H1 (cell line): ENCODE data around the gene MAGI1. TPM values are rescaled to one million over a fixed set of nuclear protein-coding genes. Genes with fewer than 3 reads are reported as not detected.

Experiments used
- CTCF ChIA-PET: fragments of 300-600 bp; sonication (Branson Sonifier 250); formaldehyde crosslinking; loops from one replicate; lab custom pipeline; 2021; ENCODE audit not compliant: partially characterized antibody; lab: Charles Lee
- POLR2A ChIA-PET: fragments of 300-600 bp; sonication (Branson Sonifier 250); formaldehyde crosslinking; loops from one replicate; lab custom pipeline; 2021; ENCODE audit warnings: inconsistent platforms; ENCODE audit not compliant: partially characterized antibody; lab: Charles Lee
- DNase-seq, 2 experiments: peaks; one replicate each; pipeline versions ENCODE4 v3.0.0 to v3.0.0-alpha.2; 2010 to 2022; ENCODE audit warnings: low spot score in 2 of 2, low read depth in 1 of 2, mixed read lengths in 1 of 2
- FAIRE-seq: peaks from 2 replicates; lab custom pipeline; 2011; peaks lifted over from hg19 to GRCh38; lab: Jason Lieb, UNC
- H2AFZ ChIP-seq: 2 replicates; pipeline ENCODE4 v1.8.1; 2012; ENCODE audit warnings: low read length, inconsistent platforms
- H2AK5ac ChIP-seq: 2 replicates; pipeline ENCODE4 v1.6.1; 2013; ENCODE audit warnings: low read depth, low read length
- H2BK120ac ChIP-seq: replicated peaks from 2 replicates; pipeline ENCODE3; 2013; ENCODE audit warnings: low read depth, low read length, inconsistent platforms
- H2BK12ac ChIP-seq: 2 replicates; pipeline ENCODE4 v1.6.1; 2013; ENCODE audit warnings: low read depth, low read length
- H2BK15ac ChIP-seq: 2 replicates; pipeline ENCODE4 v1.6.1; 2013; ENCODE audit warnings: low read length
- H2BK20ac ChIP-seq: 2 replicates; pipeline ENCODE4 v1.6.1; 2013; ENCODE audit warnings: low read length
- H2BK5ac ChIP-seq: 2 replicates; pipeline ENCODE4 v1.6.1; 2013; ENCODE audit warnings: low read depth, low read length
- H3K14ac ChIP-seq: 2 replicates; pipeline ENCODE4 v1.6.1; 2013; ENCODE audit warnings: inconsistent platforms; ENCODE audit not compliant: insufficient read length
- H3K18ac ChIP-seq: 2 replicates; pipeline ENCODE4 v1.6.1; 2013; ENCODE audit warnings: low read length; ENCODE audit errors: extremely low read depth
- H3K23ac ChIP-seq: 2 replicates; pipeline ENCODE4 v1.6.1; 2013; ENCODE audit warnings: inconsistent platforms; ENCODE audit not compliant: insufficient read length
- H3K23me2 ChIP-seq: 2 replicates; pipeline ENCODE4 v1.6.1; 2013; ENCODE audit warnings: low read depth, low read length
- H3K27ac ChIP-seq: 2 replicates; pipeline ENCODE4 v1.6.1; 2011; ENCODE audit warnings: low read depth, low read length, inconsistent platforms
- H3K27me3 ChIP-seq, 4 experiments: replicated peaks in 1 of 4; 1 replicate in 1 of 4; 2 replicates in 3 of 4; pipeline versions ENCODE4 v1.6.1 to v1.8.1; 2011 to 2013; ENCODE audit warnings: low read length in 3 of 4, mild to moderate bottlenecking in 3 of 4, inconsistent platforms in 2 of 4, mixed read lengths in 2 of 4, moderate library complexity in 1 of 4; ENCODE audit not compliant: control insufficient read depth in 3 of 4, insufficient read depth in 3 of 4; ENCODE audit errors: extremely low read depth in 1 of 4
- H3K36me3 ChIP-seq, 4 experiments: 2 replicates each; pipeline versions ENCODE4 v1.6.1 to v1.8.1; 2011 to 2013; ENCODE audit warnings: mild to moderate bottlenecking in 4 of 4, low read length in 3 of 4, moderate library complexity in 2 of 4, control low read depth in 1 of 4, inconsistent platforms in 1 of 4; ENCODE audit not compliant: insufficient read depth in 4 of 4, control insufficient read depth in 2 of 4
- H3K4ac ChIP-seq: replicated peaks from 2 replicates; pipeline ENCODE3; 2013; ENCODE audit warnings: low read length, low read depth, mixed read lengths, inconsistent platforms; ENCODE audit not compliant: insufficient read length
- H3K4me1 ChIP-seq, 4 experiments: replicated peaks in 1 of 4; 1 replicate in 1 of 4; 2 replicates in 3 of 4; pipeline versions ENCODE4 v1.6.1 to v1.8.1; 2011 to 2013; ENCODE audit warnings: low read length in 3 of 4, inconsistent platforms in 2 of 4, mixed read lengths in 1 of 4; ENCODE audit not compliant: insufficient read depth in 4 of 4, control insufficient read depth in 3 of 4
- H3K4me2 ChIP-seq, 2 experiments: 2 replicates each; pipeline versions ENCODE4 v1.6.1 to v1.8.1; 2011 to 2013; ENCODE audit warnings: low read depth in 2 of 2, low read length in 2 of 2, control low read depth in 1 of 2, inconsistent platforms in 1 of 2, mild to moderate bottlenecking in 1 of 2; ENCODE audit not compliant: insufficient read depth in 1 of 2
- H3K4me3 ChIP-seq, 4 experiments: fragments of 200-600, 300-600 bp in 1 of 4; sonication (generic), shearing (Covaris generic), sonication (Bioruptor Twin) in 1 of 4; 2 replicates each; pipeline versions ENCODE4 v1.5.1 to v1.8.1; 2011 to 2016; ENCODE audit warnings: low read length in 4 of 4, low read depth in 3 of 4, control low read depth in 2 of 4, inconsistent platforms in 2 of 4, mild to moderate bottlenecking in 2 of 4, mixed read lengths in 1 of 4, moderate library complexity in 1 of 4; ENCODE audit not compliant: insufficient read depth in 2 of 4; ENCODE audit errors: extremely low read depth in 1 of 4
- H3K56ac ChIP-seq: replicated peaks from 2 replicates; pipeline ENCODE3; 2013; ENCODE audit warnings: low read depth, mild to moderate bottlenecking, mixed read lengths, low read length, inconsistent platforms; ENCODE audit not compliant: insufficient read length
- H3K79me1 ChIP-seq: 2 replicates; pipeline ENCODE4 v1.6.1; 2013; ENCODE audit warnings: low read depth, low read length, control low read depth
- H3K79me2 ChIP-seq, 2 experiments: 2 replicates each; pipeline versions ENCODE4 v1.6.1 to v1.8.1; 2012 to 2013; ENCODE audit warnings: low read length in 2 of 2, mild to moderate bottlenecking in 2 of 2, inconsistent platforms in 1 of 2; ENCODE audit not compliant: insufficient read depth in 2 of 2, control insufficient read depth in 1 of 2
- H3K9ac ChIP-seq, 4 experiments: replicated peaks in 1 of 4; 1 replicate in 1 of 4; 2 replicates in 3 of 4; pipeline versions ENCODE4 v1.6.1 to v1.8.1; 2011 to 2013; ENCODE audit warnings: low read depth in 3 of 4, low read length in 3 of 4, control low read depth in 2 of 4, mild to moderate bottlenecking in 2 of 4, moderate library complexity in 2 of 4, inconsistent platforms in 1 of 4; ENCODE audit errors: extremely low read depth in 1 of 4
- H3K9me3 ChIP-seq, 2 experiments: 2 replicates each; pipeline versions ENCODE4 v1.6.1 to v1.8.1; 2012 to 2013; ENCODE audit warnings: mild to moderate bottlenecking in 2 of 2, moderate library complexity in 2 of 2, control low read depth in 1 of 2, inconsistent platforms in 1 of 2, low read depth in 1 of 2, low read length in 1 of 2, mixed read lengths in 1 of 2; ENCODE audit not compliant: insufficient read depth in 2 of 2
- H4K20me1 ChIP-seq, 2 experiments: replicated peaks in 1 of 2; 2 replicates each; pipeline versions ENCODE3 to v1.8.1; 2011 to 2013; ENCODE audit warnings: inconsistent platforms in 2 of 2, low read length in 2 of 2, mild to moderate bottlenecking in 1 of 2; ENCODE audit not compliant: insufficient read depth in 2 of 2, control insufficient read depth in 1 of 2
- H4K5ac ChIP-seq: 2 replicates; pipeline ENCODE4 v1.6.1; 2013; ENCODE audit warnings: low read length, low read depth, mixed read lengths, inconsistent platforms; ENCODE audit not compliant: insufficient read length
- H4K8ac ChIP-seq: 2 replicates; pipeline ENCODE4 v1.8.0; 2013; ENCODE audit warnings: mild to moderate bottlenecking, moderate library complexity, low read length, inconsistent platforms; ENCODE audit not compliant: insufficient read depth; ENCODE audit errors: extremely low read depth
- H4K91ac ChIP-seq: replicated peaks from 2 replicates; pipeline ENCODE3; 2013; ENCODE audit warnings: low read length, mixed read lengths, inconsistent platforms; ENCODE audit not compliant: insufficient read length
- ASH2L ChIP-seq: fragments of 200-600, 300-600 bp; sonication (generic); IDR thresholded peaks from one replicate; pipeline ENCODE4 v1.7.1; 2017; ENCODE audit warnings: low read length
- CBX8 ChIP-seq: fragments of 300-800, 300-1000 bp; sonication (generic); IDR thresholded peaks from 2 replicates; pipeline ENCODE4 v1.7.1; 2016; ENCODE audit warnings: low read depth, low read length, borderline replicate concordance
- CHD2 ChIP-seq: IDR thresholded peaks from 2 replicates; pipeline ENCODE4 v1.6.1; 2012; ENCODE audit warnings: low read length, improper control_type of control experiment
- CREB1 ChIP-seq: IDR thresholded peaks from 2 replicates; pipeline ENCODE4 v1.6.1; 2012; ENCODE audit warnings: inconsistent platforms
- FOSL1 ChIP-seq: IDR thresholded peaks from 2 replicates; pipeline ENCODE4 v1.6.1; 2011; ENCODE audit warnings: mild to moderate bottlenecking, low read depth, low read length, moderate library complexity; ENCODE audit not compliant: insufficient read depth
- HDAC2 ChIP-seq, 2 experiments: fragments of 300-600 bp in 1 of 2; sonication (generic) in 1 of 2; IDR thresholded peaks; 2 replicates each; pipeline ENCODE4 v1.6.1; 2011 to 2012; ENCODE audit warnings: low read depth in 2 of 2, low read length in 2 of 2, mild to moderate bottlenecking in 2 of 2, moderate library complexity in 2 of 2, borderline replicate concordance in 1 of 2, inconsistent platforms in 1 of 2
- HDAC6 ChIP-seq: IDR thresholded peaks from one replicate; pipeline ENCODE4 v1.7.1; 2012; ENCODE audit warnings: low read depth, mild to moderate bottlenecking, inconsistent platforms, low read length, moderate library complexity
- RAD21 ChIP-seq, 2 experiments: IDR thresholded peaks in 1 of 2; conservative IDR thresholded peaks in 1 of 2; 2 replicates each; pipeline ENCODE4 v1.6.1; 2011; ENCODE audit warnings: low read depth in 2 of 2, low read length in 2 of 2, improper control_type of control experiment in 1 of 2, inconsistent platforms in 1 of 2, mild to moderate bottlenecking in 1 of 2, moderate library complexity in 1 of 2
- SIX5 ChIP-seq: IDR thresholded peaks from 2 replicates; pipeline ENCODE4 v1.6.1; 2011; ENCODE audit warnings: mild to moderate bottlenecking, low read depth, low read length
- SUZ12 ChIP-seq: fragments of 200-600 bp; sonication (generic); IDR thresholded peaks from 2 replicates; pipeline ENCODE4 v1.6.1; 2012; ENCODE audit warnings: mild to moderate bottlenecking, inconsistent platforms, low read length, moderate library complexity, mixed read lengths
- TAF1 ChIP-seq: IDR thresholded peaks from 2 replicates; pipeline ENCODE4 v1.6.1; 2011; ENCODE audit warnings: mild to moderate bottlenecking, low read depth, low read length
- TAF7 ChIP-seq: optimal IDR thresholded peaks from 2 replicates; pipeline ENCODE3; 2011; ENCODE audit warnings: low read depth, mild to moderate bottlenecking, inconsistent platforms, low read length, moderate library complexity, borderline replicate concordance
- ZNF274 ChIP-seq: IDR thresholded peaks from 2 replicates; pipeline ENCODE4 v1.7.0; 2012; ENCODE audit warnings: low read length, borderline replicate concordance; ENCODE audit errors: extremely low read depth
- WGBS, 2 experiments: shearing (Covaris generic) in 1 of 2; methylation state at CpG; one replicate each; pipeline versions ENCODE4 v1.1.6 to v1.1.7; 2013 to 2015; ENCODE audit warnings: low lambda C conversion rate in 2 of 2, mixed read lengths in 2 of 2, inconsistent platforms in 1 of 2, low coverage in 1 of 2, missing lambda C conversion rate in 1 of 2; ENCODE audit not compliant: insufficient replicate concordance in 2 of 2, insufficient coverage in 1 of 2, insufficient read length in 1 of 2; ENCODE audit errors: extremely low coverage in 1 of 2, missing lambda C conversion rate in 1 of 2; 5-methylcytosine and 5-hydroxymethylcytosine counted together
- polyA plus RNA-seq, 7 experiments: library from polyadenylated mRNA; depleted of rRNA in 3 of 7; stranded (reverse) in 5 of 7; unstranded in 2 of 7; fragments of >200 nt in 5 of 7; fragments of 200-250 nt in 2 of 7; gene quantifications; 1 replicate in 5 of 7; 2 replicates in 1 of 7; 4 replicates in 1 of 7; pipeline versions ENCODE4 v1.2.1 to v1.2.3, GENCODE V29; 2011 to 2013; ENCODE audit warnings: missing spikeins in 2 of 7, mixed read lengths in 2 of 7
- total RNA-seq: library from RNA; stranded (reverse); fragmentation: NEBNext Ultra II Directional; extraction: Animal tissue kit (Norgen Biotek cat#: 25700); gene quantifications from 2 replicates; pipeline ENCODE4 v1.2.1, GENCODE V29; 2021

The MAGI1 gene
- total and polyA plus RNA-seq, 2 of the 8 experiments (the other 6 are each of a cell fraction or from before 2014, with no cell fraction given), result 19.8 to 78.0 TPM

DNA sequence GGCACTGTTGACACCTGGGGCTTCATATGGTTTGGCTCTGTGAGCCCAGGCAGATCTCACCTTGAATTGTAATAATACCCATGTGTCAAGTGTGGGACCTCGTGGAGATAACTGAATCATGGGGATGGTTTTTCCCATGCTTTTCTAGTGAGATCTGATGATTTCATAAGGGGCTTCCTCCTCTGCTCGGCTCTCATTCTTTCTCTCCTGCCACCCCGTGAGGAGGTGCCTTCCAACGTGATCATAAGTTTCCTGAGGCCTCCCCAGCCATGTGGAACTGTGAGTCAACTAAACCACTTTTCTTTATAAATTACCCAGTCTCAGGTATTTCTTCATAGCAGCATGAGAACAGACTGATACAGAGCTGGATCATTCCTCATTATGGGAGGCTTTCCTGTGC, 695.0 kb downstream of the MAGI1 start:
- no peak for FAIRE-seq
- ChIA-PET CTCF (interaction anchor here (1.0 to 3.8 kb wide), 5 partner anchors 10 to 94 kb away, joined by 3 to 20 read pairs (median 16); no protein-coding TSS in a partner anchor), POLR2A (interaction anchor here (0.8 kb wide), 1 partner anchor 57 kb away, joined by 3 read pairs; no protein-coding TSS in a partner anchor)
- H2BK15ac ChIP-seq, result no peak overlapping the region
- H2BK120ac ChIP-seq, result no peak overlapping the region
- H4K5ac ChIP-seq, result no peak overlapping the region
- peaks cover 4 to 18% (median 7%) of the 10 kb centered on the region in 4 experiments; a peak in 6 of 7 replicates for H3K4me1 ChIP-seq
- H3K27ac ChIP-seq, result no peak overlapping the region
- H3K4me3 ChIP-seq, result no peak overlapping the region
- H2BK12ac ChIP-seq, result no peak overlapping the region
- no peak overlapping the region for H3K56ac ChIP-seq
- no peak overlapping the region for H3K14ac ChIP-seq
- H2AK5ac ChIP-seq, result no peak overlapping the region
- H2BK20ac ChIP-seq, result 0 out of 2 replicates have a peak overlapping the region, but pooled peaks have one; percentile 21
- WGBS, 2 experiments, result 81% methylated on average over 4 of the region's 4 CpGs; no CpG with 5 or more reads in 1 of the 2 experiments
- H4K91ac ChIP-seq, result no peak overlapping the region
- no peak for DNase-seq
- H4K8ac ChIP-seq, result no peak overlapping the region
- H3K23ac ChIP-seq, result no peak overlapping the region
- no peaks in the 10 kb centered on the region for H3K9me3 ChIP-seq
- no peaks in the 10 kb centered on the region for H3K79me1 ChIP-seq
- no peak overlapping the region for H3K4me2 ChIP-seq
- no peak overlapping the region for H2AFZ ChIP-seq
- H3K27me3 ChIP-seq, result no peaks in the 10 kb centered on the region
- TF ChIP-seq TAF1 (no peak), HDAC6 (no peak), TAF7 (no peak), ASH2L (no peak), HDAC2 (IDR thresholded peaks at IDR 0.05; ENCODE audit: borderline replicate concordance in 1 of 2, low read depth in 2 of 2, low read length in 2 of 2) (no peak), SIX5 (no peak), ZNF274 (no peak), CHD2 (no peak), CBX8 (no peak), RAD21 (IDR thresholded peaks at IDR 0.05 in 1 of 2, conservative IDR thresholded peaks at IDR 0.05 in 1 of 2; ENCODE audit: low read depth in 2 of 2, low read length in 2 of 2) (no peak), CREB1 (no peak), FOSL1 (no peak), SUZ12 (no peak)
- no peak overlapping the region for H3K18ac ChIP-seq
- H3K36me3 ChIP-seq, result no peaks in the 10 kb centered on the region
- no peaks in the 10 kb centered on the region for H3K23me2 ChIP-seq
- H3K79me2 ChIP-seq, result no peaks in the 10 kb centered on the region
- no peak overlapping the region for H3K4ac ChIP-seq
- H3K9ac ChIP-seq, result no peak overlapping the region
- no peaks in the 10 kb centered on the region for H4K20me1 ChIP-seq
- no peak overlapping the region for H2BK5ac ChIP-seq
